PC-9 (cell line): ENCODE measurements around the gene ZDHHC11B.

Experiments
- CTCF ChIP-seq: fragments of 200-600 bp; sonication (generic); conservative IDR thresholded peaks from 2 replicates; pipeline ENCODE4 v1.6.1; 2017; ENCODE audit warnings: mixed run types, antibody characterized with exemption, mild to moderate bottlenecking, moderate library complexity
- EZH2 ChIP-seq: fragments of 200-600 bp; sonication (generic); IDR thresholded peaks from 2 replicates; pipeline ENCODE4 v1.8.0; 2017; ENCODE audit warnings: antibody characterized with exemption, low read depth

GRCh38 chr5:660491-661030 is 124.0 kb downstream of the ZDHHC11B start:
- TF ChIP-seq CTCF = no peak
- TF ChIP-seq EZH2 = no peak
